ENCODE results near the gene VPS37B.

GRCh38 chr12:122847921-122848421, 48.0 kb downstream of the VPS37B start:
- TF ChIP-seq POLR2A (IDR thresholded peaks at IDR 0.05): no peak
- TF ChIP-seq CTCF (IDR thresholded peaks at IDR 0.05): no peak
